ENCODE data around the gene HIRA. TPM values are rescaled to one million over a fixed set of nuclear protein-coding genes. Genes with fewer than 3 reads are reported as not detected.
A peak's percentile ranks its signal among the peaks of the same experiment; 100 is the strongest.

HIRA gene
- total and polyA plus RNA-seq, 9 of the 15 experiments (the other 6 are each of a cell fraction or from before 2014, with no cell fraction given) = 0.96 to 132 (median 58.4) TPM

- no peak for TF ChIP-seq ZNF407 (IDR thresholded peaks at IDR 0.05; ENCODE audit: low read depth)
- peak; percentile 82 for TF ChIP-seq DPF2 (IDR thresholded peaks at IDR 0.05)
- no peak for TF ChIP-seq SNIP1 (IDR thresholded peaks at IDR 0.05; ENCODE audit: low read depth)
- TF ChIP-seq LARP7 (IDR thresholded peaks at IDR 0.05) = peak; percentile 60
- peak; percentile 92 for TF ChIP-seq BRD9 (IDR thresholded peaks at IDR 0.05; ENCODE audit: low read depth, partially characterized antibody)
- no peak for TF ChIP-seq DLX4 (CRISPR knock-in tag; IDR thresholded peaks at IDR 0.05)
- peak; percentile 27; the same call in 1 of the 2 replicates for TF ChIP-seq ZNF277 (CRISPR knock-in tag; IDR thresholded peaks at IDR 0.05; ENCODE audit: borderline replicate concordance)
- TF ChIP-seq EP400 (IDR thresholded peaks at IDR 0.05) = peak; percentile 96
- no peak; a peak in 2 of 4 replicates for TF ChIP-seq UBTF (IDR thresholded peaks at IDR 0.05; ENCODE audit: borderline replicate concordance in 1 of 2, low read depth in 2 of 2, low read length in 2 of 2)
- no peak; the same call in none of the 2 replicates for TF ChIP-seq TARDBP (IDR thresholded peaks at IDR 0.05)
- peak; percentile 74 for TF ChIP-seq DIDO1 (tag; IDR thresholded peaks at IDR 0.05; ENCODE audit: low read depth)
- peak in 1 of 2 experiments; percentile 45; a peak in 1 of 4 replicates for TF ChIP-seq FOXK2 (conservative IDR thresholded peaks at IDR 0.05 in 1 of 2, IDR thresholded peaks at IDR 0.05 in 1 of 2; ENCODE audit: low read depth in 2 of 2)
- TF ChIP-seq ZNF668 (CRISPR knock-in tag; IDR thresholded peaks at IDR 0.05) = peak; percentile 65; the same call in 1 of the 2 replicates
- no peak for TF ChIP-seq XRCC4 (IDR thresholded peaks at IDR 0.05; ENCODE audit: extremely low read depth, insufficient read depth, insufficient read length)
- peak; percentile 73 for TF ChIP-seq TAF1 (IDR thresholded peaks at IDR 0.05; ENCODE audit: control insufficient read depth, extremely low read depth, insufficient read depth, low read length, severe bottlenecking)
Observed at GRCh38 chr22:19291580-19292457, 139.7 kb downstream of the HIRA start, which contains the start of gene CLTCL1 (continued).
